Endothelial cell of umbilical vein (primary cell): ENCODE results near the gene CBLC.

Experiments
- EZH2 ChIP-seq: IDR thresholded peaks from 2 replicates; pipeline ENCODE4 v1.6.1; 2012; ENCODE audit warnings: borderline replicate concordance, low read depth, mild to moderate bottlenecking, moderate library complexity, low read length, inconsistent platforms; ENCODE audit not compliant: severe bottlenecking
- FOS ChIP-seq: IDR thresholded peaks from 2 replicates; pipeline ENCODE4 v1.6.1; 2011; ENCODE audit warnings: mild to moderate bottlenecking, low read length, moderate library complexity, borderline replicate concordance; ENCODE audit not compliant: insufficient read depth
- POLR2AphosphoS5 ChIP-seq: IDR thresholded peaks from 2 replicates; pipeline ENCODE4 v1.6.1; 2012; ENCODE audit warnings: low read depth, mild to moderate bottlenecking, control low read depth, low read length, moderate library complexity; ENCODE audit not compliant: insufficient read depth
- TF ChIP-seq, protein P1 (sequence below), 2 donors: IDR thresholded peaks; 1 replicate in 1 of 2; 2 replicates in 1 of 2; pipeline ENCODE4 v1.5.1; 2011; ENCODE audit warnings: low read length in 2 of 2, mild to moderate bottlenecking in 2 of 2, moderate library complexity in 2 of 2, control low read depth in 1 of 2, inconsistent platforms in 1 of 2, low read depth in 1 of 2; ENCODE audit not compliant: insufficient read depth in 1 of 2; ENCODE audit errors: extremely low read depth in 1 of 2

DNA sequence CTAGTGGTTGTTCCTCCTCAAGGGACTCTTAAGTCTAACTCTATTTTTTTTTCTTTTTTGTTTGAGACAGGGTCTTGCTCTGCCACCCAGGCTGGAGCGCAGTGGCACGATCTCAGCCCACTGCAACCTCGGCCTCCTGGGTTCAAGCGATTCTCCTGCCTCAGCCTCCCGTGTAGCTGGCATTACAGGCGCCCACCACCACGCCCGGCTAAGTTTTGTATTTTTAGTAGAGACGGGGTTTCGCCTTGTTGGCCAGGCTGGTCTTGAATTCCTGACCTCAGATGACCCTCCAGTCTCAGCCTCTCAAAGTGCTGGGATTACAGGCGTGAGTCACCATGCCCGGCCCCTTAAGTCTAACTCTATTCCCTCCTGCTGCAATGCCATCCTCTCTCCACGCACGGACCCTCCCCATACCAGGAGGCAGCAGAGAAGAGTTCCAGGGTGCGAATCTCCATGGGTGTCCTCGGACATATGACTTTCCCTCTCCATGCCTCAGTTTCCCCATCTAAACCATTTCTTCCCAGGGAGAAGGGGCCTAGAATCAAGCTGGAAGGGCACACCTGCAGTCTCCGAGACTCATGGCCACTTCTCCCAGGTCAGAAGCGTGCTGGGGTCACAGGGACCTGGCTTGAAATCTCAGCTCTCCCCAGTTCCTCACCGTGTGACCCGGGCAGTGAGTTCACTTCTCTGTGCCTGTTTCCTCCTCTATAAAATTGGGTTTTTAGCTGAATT, 35.2 kb upstream of the CBLC start:
- TF ChIP-seq POLR2AphosphoS5 (peak; percentile 10), FOS (peak; percentile 26), EZH2 (no peak)
- TF ChIP-seq, protein P1, sequence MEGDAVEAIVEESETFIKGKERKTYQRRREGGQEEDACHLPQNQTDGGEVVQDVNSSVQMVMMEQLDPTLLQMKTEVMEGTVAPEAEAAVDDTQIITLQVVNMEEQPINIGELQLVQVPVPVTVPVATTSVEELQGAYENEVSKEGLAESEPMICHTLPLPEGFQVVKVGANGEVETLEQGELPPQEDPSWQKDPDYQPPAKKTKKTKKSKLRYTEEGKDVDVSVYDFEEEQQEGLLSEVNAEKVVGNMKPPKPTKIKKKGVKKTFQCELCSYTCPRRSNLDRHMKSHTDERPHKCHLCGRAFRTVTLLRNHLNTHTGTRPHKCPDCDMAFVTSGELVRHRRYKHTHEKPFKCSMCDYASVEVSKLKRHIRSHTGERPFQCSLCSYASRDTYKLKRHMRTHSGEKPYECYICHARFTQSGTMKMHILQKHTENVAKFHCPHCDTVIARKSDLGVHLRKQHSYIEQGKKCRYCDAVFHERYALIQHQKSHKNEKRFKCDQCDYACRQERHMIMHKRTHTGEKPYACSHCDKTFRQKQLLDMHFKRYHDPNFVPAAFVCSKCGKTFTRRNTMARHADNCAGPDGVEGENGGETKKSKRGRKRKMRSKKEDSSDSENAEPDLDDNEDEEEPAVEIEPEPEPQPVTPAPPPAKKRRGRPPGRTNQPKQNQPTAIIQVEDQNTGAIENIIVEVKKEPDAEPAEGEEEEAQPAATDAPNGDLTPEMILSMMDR (IDR thresholded peaks at IDR 0.05; ENCODE audit: extremely low read depth in 1 of 2, insufficient read depth in 1 of 2, low read depth in 1 of 2, low read length in 2 of 2) = no peak
